Activated naive CD8-positive, alpha-beta T cell treated with anti-CD3 and anti-CD28 coated beads, Interleukin-2, amount 50 U/mL, for 24 hours (primary cell): Measurements from ENCODE around the gene CPXCR1.
"Not testable (repeated sequence)": the region's sequence is repeated elsewhere in the genome, so short reads cannot be mapped to it uniquely, and the experiment has no call there.

Source experiments
- ATAC-seq: fragments of 150-1000 bp; cut with Tn5 transposase; one replicate; pipeline ENCODE4 v1.10.0; 2021
- DNase-seq: peaks from one replicate; pipeline ENCODE4 v3.0.0; 2021
- H3K27ac Mint-ChIP-seq: one replicate; pipeline ENCODE4 v1.8.0; 2021; ENCODE audit warnings: mild to moderate bottlenecking, mixed read lengths
- H3K27me3 Mint-ChIP-seq: one replicate; pipeline ENCODE4 v1.8.0; 2021; ENCODE audit warnings: mixed read lengths
- H3K36me3 Mint-ChIP-seq: one replicate; pipeline ENCODE4 v1.8.0; 2021; ENCODE audit warnings: low read depth, mixed read lengths
- H3K4me1 Mint-ChIP-seq: one replicate; pipeline ENCODE4 v1.8.0; 2021; ENCODE audit warnings: mixed read lengths
- H3K4me3 Mint-ChIP-seq: one replicate; pipeline ENCODE4 v1.8.0; 2021; ENCODE audit warnings: mild to moderate bottlenecking, moderate library complexity, mixed read lengths
- H3K9me3 Mint-ChIP-seq: one replicate; pipeline ENCODE4 v1.8.0; 2021; ENCODE audit warnings: mixed read lengths

CPXCR1 gene

GRCh38 chrX:88746925-88747324 is at the start of gene CPXCR1:
TSS of gene CPXCR1 (plus strand) at chrX:88747225. CDS start at chrX:88753415, 6,190 bp downstream.
- H3K9me3 Mint-ChIP-seq: peaks cover 4% of the 10 kb centered on the region
- H3K4me3 Mint-ChIP-seq: no peak within 1 kb of the TSS
- no peaks in the 10 kb centered on the region for H3K4me1 Mint-ChIP-seq
- no peaks in the 10 kb centered on the region for H3K36me3 Mint-ChIP-seq
- H3K27ac Mint-ChIP-seq: no peak within 1 kb of the TSS
- ATAC-seq (no peak), DNase-seq (no peak)
- H3K27me3 Mint-ChIP-seq: no peaks in the 10 kb centered on the region

DNA sequence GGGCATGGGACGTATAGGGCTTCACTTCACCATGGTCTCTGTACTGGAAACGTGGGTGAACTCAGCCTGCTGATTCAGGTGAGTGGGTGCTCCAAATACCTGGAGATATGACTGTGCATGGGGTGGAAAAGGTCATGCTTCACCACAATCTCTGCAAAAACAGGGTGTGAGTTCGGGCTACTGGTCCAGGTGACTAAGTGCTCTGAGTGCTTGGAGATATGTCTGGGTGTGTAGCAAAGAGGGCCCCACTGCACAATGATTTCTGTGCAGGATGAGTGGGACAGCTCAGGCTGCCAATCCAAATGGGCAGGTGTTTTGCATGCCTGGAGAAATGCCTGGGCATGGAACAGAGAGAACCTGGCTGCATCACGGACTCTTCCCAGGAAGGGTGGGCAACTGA is 11.2 kb upstream of the CPXCR1 start:
- no peaks in the 10 kb centered on the region for H3K27me3 Mint-ChIP-seq

DNA sequence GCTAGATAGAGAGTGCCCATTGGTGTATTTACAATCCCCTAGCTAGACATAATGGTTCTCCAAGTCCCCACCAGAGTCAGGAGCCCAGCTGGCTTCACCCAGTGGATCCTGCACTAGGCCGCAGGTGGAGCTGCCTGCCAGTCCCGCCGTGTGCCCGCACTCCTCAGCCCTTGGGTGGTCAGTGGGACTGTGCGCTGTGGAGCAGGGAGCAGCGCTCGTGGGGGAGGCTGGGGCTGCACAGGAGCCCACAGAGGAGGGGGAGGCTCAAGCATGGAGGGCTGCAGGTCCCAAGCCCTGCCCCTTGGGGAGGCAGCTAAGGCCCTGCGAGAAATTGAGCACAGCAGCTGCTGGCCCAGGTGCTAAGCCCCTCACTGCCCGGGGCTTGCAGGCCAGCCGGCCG is 810 bp upstream of the CPXCR1 start:
- not testable (repeated sequence) for H3K27me3 Mint-ChIP-seq, H3K4me3 Mint-ChIP-seq, H3K4me1 Mint-ChIP-seq, H3K36me3 Mint-ChIP-seq, DNase-seq, H3K27ac Mint-ChIP-seq, H3K9me3 Mint-ChIP-seq, ATAC-seq

More for the DNA sequence above, 11.2 kb upstream of the CPXCR1 start:
- Mint-ChIP-seq H3K4me3 (no peak overlapping the region), H3K27ac (no peak overlapping the region), H3K36me3 (no peaks in the 10 kb centered on the region), H3K9me3 (no peaks in the 10 kb centered on the region), H3K4me1 (no peaks in the 10 kb centered on the region)
- DNase-seq: no peak
- ATAC-seq: no peak

GRCh38 chrX:88752339-88752738 is 5.3 kb downstream of the CPXCR1 start:
- ATAC-seq, H3K27ac Mint-ChIP-seq, H3K36me3 Mint-ChIP-seq, DNase-seq, H3K9me3 Mint-ChIP-seq, H3K4me1 Mint-ChIP-seq, H3K4me3 Mint-ChIP-seq, H3K27me3 Mint-ChIP-seq: not testable (repeated sequence)

- no peaks in the 10 kb centered on the region for H3K36me3 Mint-ChIP-seq
- H3K4me3 Mint-ChIP-seq: no peak overlapping the region
- no peak overlapping the region for H3K27ac Mint-ChIP-seq
- H3K27me3 Mint-ChIP-seq: no peaks in the 10 kb centered on the region
- DNase-seq (no peak), ATAC-seq (no peak)
- peaks cover 7% of the 10 kb centered on the region for H3K9me3 Mint-ChIP-seq
- H3K4me1 Mint-ChIP-seq: no peaks in the 10 kb centered on the region
Observed at GRCh38 chrX:88789825-88790224, 42.8 kb downstream of the CPXCR1 start.
